GM10847 (cell line): ENCODE results near the gene GAS6.

Experiments
- POLR2A ChIP-seq: IDR thresholded peaks from 2 replicates; pipeline ENCODE4 v1.6.1; 2011; ENCODE audit not compliant: insufficient read length; ENCODE audit errors: extremely low read depth

GAS6 gene

DNA sequence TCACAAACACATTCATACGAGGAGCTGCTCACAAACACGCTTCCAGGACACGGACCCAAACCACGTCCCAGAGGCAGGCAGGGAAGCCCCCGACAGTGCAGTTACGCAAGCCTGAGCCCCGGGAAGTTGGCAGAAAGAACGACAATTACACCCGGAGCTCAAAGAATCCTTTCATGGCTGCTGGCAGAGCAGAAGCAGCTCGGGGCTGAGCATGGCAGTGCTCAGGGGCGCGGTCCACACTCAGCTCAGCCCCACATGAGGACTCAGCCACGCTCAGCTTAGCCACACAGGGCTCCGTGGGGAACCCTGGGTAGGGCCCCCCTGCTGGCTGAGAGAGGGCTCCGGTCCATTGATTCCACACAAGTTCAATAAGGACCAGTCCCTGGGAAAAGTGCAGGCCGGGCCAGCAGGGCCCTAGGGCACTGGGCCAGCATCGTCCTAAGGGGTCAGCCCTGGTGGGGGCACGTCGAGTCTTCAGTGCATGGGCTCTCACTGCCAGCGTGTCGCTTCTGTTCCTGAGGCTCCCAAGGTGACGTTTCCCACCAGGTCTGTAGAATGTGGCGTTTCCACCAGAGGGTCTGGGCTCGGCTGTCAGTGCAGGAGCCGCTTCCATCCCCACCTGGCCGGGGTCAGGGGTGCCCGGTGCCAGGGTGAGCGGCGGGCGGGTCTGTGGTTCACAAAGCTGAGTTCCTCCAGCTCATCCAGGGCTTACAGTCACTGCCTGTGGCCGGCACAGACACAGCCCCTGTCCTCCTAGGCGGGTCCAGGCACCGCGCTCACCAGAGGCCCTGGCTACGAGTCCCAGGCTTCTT, 23.1 kb downstream of the GAS6 start:
- TF ChIP-seq POLR2A: no peak

DNA sequence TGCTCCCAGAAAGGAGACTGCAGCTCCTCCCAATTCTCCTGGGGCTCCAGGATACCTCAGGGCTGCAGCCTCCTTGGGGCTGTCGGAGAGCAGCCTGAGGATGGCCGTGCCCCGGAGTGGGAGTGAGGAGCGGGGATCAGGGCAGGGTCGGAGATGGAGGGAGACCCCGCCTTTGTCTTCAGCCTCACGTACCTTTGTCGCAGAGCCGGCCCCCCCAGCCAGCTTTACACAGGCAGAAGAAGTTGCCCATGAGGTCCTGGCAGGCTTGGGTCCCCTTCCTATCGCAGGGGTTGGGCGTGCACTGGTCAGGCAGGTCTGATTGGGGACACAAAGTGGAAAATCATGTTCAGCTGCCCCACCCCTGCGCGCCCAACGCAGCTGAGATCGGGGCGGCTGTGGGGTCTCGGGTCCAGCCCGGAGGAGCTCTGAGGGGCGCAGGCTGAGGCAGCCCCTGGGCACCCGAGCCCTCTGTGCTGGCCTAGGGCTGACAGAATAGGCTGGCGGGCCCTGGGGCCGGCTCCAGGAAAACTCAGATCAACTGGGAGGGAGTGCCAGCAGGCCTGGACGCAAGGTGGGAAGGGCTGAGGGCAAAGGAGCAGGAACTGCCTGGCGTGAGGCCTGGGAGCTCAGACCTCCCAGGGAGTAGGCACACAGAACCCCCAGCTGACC, 24.2 kb downstream of the GAS6 start:
- no peak for TF ChIP-seq POLR2A

DNA sequence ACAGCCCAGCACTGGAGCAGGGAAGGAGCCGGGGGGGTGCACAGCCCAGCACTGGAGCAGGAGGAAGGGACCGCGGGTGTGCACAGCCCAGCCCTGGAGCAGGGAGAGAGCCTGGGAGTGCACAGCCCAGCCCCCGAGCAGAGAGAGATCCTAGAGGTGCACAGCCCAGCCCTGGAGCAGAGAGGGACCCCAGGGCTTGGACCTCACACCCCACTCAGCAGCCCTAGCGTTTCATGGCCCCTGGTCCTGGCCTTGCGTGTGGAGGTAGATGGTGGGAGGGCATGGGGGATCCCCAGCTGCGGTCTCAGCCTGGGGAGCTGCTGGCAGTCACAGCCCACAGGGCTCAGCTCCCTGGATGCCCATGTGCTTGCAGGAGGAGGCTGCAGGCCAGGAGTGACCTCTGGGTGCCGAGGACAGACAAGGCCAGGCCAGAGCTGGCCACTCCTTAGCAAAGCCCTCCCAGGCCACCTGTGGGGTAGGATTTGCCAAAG, 25.1 kb downstream of the GAS6 start:
- TF ChIP-seq POLR2A: no peak

DNA sequence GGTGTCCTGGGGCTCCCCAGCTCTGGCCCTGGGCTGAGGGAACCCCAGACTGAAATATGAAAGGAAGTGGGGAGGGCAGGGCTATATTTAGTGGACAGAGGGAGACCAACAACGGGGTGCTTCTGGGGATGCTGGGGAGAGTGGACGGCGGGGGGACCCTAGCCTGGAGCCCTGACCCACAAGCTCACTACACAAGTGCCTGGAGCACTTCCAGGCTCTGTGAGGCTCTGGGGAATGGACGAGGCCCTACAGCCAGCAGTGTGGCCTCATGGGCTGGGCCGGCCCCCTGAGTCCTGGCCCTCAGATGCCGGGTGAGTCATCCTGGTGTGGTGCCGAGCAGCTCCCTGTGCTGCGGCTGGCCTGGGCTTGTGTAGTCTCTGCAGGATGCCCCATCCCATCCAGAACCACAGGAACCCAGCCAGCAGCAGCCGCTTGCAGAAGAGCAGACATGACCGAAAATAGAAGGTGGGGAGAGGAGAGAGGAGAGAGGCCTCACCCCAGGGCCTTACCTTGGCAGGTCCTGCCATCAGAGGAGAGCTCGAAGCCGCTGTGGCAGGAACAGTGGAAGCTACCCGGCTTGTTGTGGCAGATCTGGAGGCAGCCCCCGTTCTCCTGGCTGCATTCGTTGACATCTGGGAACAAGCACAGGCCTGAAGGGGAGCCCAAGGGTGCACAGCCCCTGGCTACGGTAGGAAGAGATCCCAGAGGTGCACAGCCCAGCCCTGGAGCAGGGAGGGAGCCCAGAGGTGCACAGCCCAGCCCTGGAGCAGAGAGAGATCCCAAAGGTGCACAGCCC, 26.1 kb downstream of the GAS6 start:
- no peak for TF ChIP-seq POLR2A

DNA sequence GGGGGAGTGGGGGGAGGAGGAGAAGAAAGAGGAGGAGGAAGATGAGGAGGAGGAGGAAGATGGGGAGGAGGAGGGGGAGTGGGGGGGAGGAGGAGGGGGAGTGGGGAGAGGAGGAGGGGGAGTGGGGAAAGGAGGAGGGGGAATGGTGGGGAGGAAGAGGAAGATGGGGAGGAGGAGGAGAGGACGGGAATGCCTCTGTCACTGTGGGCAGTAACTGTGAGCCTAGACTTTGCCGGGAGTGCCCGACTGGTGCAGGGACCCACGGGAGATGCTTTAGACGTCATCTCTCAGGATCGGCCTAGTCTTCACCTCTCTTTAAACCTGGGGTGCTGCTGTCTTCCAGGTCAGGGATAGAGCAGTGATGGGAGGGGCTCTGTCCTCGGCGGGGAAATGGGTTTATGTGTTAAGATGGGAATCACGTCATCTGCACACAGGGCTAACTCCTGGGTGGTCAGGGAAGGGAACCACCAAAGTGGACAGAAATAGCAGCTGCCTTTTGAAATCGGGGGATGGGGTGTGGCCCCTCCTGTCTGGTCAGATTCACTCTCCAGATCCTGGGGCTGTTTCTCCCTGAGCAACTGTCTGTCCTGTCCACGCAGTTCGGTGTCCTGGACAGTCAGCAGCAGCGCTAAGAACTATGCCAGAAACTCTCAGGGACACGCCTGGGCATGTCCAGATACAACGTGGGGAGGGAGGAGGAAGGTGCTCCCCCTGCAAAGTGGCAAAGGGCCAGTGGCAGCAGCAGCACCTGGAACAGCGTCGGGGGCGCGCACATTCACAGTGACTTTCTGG, 26.9 kb downstream of the GAS6 start:
- no peak for TF ChIP-seq POLR2A

DNA sequence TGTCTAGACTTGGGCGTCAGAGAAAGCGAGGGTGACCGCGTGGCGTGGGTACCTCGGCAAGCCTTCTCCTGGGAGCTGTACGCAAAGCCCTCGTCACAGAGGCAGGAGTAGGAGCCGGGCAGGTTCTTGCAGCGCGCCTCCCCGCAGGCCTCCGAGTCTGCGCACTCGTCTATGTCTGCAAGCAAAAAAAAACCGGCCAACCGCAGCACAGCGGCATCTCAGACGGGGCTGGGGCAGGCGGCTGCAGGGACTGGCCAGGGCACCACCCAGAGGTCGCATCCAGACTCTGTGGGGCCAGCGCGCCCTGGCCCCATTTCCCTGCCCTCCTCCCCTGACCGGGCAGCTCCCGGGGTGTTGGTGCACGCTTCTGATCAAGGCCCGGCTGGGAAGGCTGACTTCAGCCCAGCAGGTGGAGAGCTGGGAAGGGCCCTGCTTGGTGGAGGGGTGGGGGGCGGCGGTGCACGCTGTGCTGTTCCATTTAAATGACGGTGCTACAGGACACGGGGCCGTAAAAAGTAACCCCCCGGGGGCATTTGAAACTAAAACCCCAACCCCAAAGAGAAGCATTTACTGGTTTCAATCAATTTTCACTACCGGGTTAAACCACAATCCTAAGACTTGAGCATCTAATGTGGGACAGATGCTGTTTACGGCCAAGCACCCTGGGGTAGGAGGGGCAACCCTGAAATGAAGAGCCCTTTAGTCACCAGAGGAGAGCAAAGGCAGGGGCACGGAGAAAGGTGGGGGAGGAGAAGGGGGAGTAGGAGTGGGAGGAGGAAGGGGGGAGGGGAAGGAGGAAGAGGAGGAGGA, 28.2 kb downstream of the GAS6 start:
- no peak for TF ChIP-seq POLR2A

DNA sequence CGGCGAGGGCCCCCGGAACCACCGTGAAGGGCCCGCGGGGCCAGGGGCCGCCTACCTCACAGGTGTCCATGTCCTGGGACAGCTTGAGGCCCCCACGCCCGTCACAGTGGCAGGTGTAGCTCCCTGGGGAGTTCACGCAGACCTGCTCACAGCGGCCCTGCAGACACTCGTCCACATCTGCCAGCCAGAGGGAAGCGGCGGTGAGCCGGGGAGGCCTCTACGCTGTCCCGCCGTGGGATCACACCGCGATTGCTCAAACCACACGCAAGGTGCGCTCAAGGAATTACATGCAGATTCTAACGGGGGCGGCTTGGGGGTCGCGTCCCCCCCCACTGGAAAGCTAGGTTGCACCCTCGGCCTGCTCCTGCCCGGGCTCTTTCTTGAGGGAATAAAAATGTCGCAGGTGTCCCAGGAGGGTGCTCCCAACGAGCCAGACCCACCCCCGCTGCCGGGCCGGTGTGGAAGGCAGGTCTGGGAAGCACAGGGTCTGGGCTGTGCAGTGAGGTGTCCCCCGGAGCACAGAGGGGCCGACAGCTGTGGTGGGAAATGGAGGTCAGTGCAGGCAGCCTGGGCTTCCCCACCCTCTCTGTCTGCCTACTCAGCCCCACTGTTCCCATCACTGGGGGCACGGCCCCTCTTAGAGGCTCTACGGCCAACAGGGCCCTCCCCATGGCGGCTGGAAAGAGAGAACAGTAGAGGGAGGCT, 29.2 kb downstream of the GAS6 start:
- no peak for TF ChIP-seq POLR2A

DNA sequence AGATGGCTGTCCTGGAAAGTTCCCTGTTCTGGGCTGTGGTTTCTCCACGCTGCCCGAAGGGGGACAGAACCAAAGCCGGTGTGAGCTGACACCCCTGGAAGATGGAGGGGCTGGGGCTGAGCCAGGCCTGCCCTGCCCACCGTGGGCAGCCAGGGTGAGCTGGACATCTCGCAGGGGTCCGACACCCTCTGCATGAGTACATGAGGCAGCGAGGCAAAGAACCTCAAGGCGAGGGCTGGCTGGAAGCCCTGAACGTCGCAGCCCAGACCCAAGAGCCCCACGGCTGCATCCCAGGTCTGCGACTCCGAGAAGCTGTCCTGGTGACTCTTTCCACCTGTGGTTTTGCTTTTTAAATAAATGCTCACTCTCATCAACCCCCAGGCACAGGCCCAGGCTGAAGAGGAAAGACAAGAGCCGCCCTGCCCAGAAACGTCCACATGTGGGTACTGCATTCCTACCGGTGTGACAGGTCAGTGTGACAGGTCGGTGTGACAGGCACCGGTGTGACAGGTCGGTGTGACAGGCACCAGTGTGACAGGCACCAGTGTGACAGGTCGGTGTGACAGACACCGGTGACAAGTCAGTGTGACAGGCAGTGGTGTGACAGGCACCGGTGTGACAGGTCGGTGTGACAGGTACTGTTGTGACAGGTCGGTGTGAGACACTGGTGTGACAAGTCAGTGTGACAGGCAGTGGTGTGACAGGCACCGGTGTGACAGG, 30.6 kb downstream of the GAS6 start:
- TF ChIP-seq POLR2A: no peak

DNA sequence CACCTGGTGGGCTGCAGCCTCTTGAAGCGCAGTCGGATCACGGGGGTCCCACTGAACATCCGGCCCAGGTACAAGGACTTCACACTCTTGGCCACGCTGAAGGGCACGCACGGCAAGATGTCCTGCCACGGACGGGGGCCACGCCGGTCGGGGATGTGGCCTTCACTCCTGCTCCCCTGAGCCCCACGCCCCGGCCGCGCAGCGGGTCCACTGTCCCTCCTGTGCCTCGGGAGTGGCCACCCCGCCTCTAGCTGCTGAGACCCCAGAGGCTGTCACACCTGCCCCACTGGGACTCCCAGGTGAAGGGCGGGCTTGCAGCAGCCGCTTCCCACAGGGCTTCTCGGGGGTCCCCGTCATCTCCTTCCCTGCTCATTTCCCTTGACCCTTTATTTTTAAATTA, 31.2 kb downstream of the GAS6 start:
- no peak for TF ChIP-seq POLR2A

DNA sequence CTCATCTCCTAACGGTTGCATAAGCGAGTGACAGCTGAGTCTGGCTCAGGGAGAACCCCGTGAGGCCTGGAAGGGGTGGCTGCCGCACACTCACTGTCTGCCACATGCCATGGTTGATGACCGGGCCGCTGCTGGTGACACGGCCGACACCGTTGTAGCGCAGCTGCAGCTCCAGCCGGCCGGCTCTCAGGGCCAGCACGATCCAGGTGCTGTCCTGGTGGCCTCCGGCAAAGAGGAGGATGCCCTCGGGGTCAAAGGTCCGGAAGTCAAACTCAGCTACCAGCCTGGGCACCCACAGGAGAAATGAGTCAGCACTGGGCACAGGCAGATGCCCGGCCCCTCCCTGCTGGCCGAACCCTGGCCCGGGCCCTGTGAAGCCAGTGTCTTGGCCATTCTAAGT, 31.7 kb downstream of the GAS6 start:
- TF ChIP-seq POLR2A: no peak

DNA sequence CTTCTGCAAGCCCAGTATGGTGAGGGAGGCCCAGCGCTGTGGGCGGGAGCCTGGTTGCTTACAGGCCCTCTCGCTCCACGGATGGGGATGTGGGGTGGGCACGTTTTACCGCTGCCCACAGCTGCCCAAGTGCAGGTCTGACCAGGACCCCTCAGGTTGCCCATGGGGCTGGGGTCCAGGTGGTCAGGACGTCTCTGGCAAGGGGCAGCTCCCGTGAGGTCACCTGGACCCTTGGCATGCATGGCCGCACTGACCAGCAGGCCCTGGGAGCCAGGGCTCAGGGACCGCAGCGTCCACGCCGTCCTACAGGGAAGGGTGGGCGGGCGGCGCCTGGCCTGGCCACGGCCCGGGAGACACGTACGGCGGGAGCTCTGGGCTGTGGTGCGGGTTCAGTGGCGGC, 32.8 kb downstream of the GAS6 start:
- no peak for TF ChIP-seq POLR2A

DNA sequence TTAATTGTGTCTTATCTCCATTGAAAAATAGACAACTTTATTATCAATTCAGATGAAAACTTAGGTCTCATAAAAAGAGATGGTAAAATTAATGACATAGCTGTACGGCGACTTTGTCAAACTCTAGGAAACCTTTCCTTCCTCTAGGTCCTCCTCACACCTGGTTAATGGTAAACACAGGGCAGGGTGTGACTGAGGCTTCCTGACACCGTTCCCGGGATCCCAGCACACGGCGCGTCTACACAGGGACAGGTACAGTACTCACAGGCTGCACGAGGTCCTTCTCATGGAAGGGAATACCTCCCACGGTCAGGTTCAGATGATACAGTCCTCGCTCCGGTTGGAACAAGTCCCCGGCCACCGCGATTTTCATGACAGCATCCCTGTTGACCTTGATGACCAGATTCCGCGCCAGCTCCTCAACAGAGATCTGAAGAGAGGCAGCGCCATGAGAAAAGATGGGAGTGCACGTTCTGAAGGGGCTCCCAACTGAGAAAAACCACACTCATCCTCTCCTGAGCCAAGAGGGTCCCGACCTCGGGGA, 35.5 kb downstream of the GAS6 start:
- no peak for TF ChIP-seq POLR2A

DNA sequence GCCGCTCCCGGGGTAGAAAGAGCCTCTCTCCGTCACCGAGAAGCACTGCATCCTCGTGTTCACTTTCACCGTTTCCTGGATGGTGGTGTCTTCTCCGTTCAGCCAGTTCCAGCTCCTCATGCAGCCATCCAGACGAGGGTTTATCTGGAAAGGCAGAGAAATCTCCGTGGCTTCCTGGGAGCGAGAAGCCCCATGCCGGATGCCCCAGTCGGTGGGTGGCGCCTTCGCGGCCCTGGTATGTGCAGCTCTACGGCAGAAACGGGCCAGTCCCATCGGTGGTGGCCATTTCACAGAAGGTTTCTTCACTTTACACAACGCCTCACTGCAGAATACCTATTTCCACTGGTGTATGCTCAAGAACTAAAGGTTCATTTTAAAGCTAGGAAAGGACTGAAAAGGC, 36.9 kb downstream of the GAS6 start:
- TF ChIP-seq POLR2A: no peak

DNA sequence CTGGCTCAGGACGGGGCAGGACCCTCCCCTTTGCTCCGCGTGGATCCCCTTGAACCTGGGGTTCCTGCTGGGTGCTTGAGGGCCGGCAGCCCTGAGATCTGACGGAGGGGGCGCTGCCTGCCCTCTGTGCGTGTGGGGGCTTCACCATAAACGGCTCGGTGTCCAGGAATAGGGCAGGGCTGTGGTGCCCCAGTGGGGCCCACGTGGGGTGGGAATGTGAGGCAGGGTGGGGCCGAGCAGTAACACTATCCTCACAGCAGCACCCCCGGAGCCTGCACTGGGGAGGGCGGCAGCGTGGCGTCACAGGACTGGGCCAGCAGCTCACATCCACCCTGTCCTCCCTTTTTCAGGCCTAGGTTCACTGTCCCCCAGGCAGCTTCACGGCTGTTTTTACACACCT, 38.0 kb downstream of the GAS6 start:
- no peak for TF ChIP-seq POLR2A
